GM10266 (cell line): Measurements from ENCODE around the gene TPPP3.

Experiments used
- DNase-seq: peaks from one replicate; pipeline ENCODE4 v3.0.0; 2012; ENCODE audit errors: extremely low spot score
- TF ChIP-seq, protein P1 (sequence below): IDR thresholded peaks from 2 replicates; pipeline ENCODE4 v1.5.1; 2012; ENCODE audit warnings: mild to moderate bottlenecking, low read depth; ENCODE audit not compliant: control insufficient read depth, insufficient read depth; ENCODE audit errors: missing control alignments

TPPP3 gene

DNA sequence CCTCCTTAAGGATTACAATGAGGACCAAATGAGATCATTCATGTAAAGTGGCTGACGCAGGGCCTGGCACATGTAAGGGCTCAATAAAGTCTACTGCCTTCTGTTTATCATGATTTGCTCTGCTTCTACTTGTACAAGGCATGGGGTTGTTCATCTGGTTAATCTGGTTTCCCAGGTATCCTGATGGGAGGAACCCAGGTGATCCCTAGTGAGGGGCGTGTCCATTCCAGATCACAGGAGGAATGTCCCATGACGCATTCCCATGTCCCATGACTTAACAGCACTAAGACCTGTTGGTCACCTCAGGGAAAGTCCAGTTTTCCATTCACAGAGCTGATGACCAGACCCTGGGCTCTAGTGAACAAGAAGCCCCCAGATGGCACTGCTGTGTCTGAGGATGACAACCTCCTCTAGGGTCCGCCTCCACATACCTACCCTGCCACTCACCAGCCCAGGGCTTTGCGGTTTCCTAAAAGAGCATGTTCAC, 11.5 kb upstream of the TPPP3 start:
- TF ChIP-seq, protein P1, sequence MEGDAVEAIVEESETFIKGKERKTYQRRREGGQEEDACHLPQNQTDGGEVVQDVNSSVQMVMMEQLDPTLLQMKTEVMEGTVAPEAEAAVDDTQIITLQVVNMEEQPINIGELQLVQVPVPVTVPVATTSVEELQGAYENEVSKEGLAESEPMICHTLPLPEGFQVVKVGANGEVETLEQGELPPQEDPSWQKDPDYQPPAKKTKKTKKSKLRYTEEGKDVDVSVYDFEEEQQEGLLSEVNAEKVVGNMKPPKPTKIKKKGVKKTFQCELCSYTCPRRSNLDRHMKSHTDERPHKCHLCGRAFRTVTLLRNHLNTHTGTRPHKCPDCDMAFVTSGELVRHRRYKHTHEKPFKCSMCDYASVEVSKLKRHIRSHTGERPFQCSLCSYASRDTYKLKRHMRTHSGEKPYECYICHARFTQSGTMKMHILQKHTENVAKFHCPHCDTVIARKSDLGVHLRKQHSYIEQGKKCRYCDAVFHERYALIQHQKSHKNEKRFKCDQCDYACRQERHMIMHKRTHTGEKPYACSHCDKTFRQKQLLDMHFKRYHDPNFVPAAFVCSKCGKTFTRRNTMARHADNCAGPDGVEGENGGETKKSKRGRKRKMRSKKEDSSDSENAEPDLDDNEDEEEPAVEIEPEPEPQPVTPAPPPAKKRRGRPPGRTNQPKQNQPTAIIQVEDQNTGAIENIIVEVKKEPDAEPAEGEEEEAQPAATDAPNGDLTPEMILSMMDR: no peak
- DNase-seq: no peak

DNA sequence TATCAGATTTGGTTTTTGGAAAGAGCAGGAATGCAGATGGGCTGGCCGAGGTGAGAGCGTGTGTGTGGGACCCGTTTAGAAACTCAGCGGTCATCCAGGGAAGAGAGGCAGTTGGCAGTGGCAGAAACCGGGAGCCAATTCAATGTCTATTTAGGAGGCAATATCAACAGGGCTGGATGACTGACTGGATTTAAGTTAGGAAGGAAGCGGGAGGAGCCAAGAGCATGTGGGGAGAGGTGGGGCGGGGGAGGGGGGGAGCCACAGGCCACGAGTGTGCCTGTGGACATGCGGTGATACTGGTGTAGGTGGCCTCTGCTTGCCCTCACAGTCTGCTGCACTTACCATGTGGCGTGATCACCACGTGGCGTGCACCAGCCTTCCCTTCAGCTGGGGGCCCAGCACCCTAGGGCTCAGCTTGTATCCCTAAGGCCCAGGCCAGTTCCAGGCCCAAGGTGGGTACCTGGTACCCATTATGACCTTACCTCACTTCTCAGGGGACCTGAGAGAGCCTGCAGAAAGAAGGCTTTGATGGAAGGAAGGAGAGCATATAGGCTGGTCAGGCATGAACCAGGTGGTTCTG, 10.8 kb upstream of the TPPP3 start:
- TF ChIP-seq, protein P1: no peak

DNA sequence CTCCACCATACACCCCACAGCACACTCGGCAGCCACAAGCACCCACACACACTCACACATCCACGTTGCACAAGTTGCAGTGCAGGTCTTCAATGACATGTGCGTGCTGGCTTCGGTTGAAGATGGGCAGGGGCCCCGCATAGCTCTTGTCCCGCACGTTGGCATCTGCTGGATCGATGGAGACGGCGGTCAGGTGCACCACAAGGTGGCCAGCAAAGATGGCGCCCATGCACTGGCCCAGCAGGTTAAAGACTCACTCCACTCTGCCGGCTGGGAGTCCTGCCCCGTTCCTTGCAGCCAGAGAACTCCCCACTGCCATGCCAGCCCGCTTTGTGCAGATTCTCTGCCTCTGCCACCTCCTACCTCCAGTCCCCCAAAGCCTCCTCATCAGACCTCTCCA, 7.6 kb upstream of the TPPP3 start:
- DNase-seq: no peak
- TF ChIP-seq, protein P1: no peak

More for the DNA sequence above, 10.8 kb upstream of the TPPP3 start:
- DNase-seq: no peak

DNA sequence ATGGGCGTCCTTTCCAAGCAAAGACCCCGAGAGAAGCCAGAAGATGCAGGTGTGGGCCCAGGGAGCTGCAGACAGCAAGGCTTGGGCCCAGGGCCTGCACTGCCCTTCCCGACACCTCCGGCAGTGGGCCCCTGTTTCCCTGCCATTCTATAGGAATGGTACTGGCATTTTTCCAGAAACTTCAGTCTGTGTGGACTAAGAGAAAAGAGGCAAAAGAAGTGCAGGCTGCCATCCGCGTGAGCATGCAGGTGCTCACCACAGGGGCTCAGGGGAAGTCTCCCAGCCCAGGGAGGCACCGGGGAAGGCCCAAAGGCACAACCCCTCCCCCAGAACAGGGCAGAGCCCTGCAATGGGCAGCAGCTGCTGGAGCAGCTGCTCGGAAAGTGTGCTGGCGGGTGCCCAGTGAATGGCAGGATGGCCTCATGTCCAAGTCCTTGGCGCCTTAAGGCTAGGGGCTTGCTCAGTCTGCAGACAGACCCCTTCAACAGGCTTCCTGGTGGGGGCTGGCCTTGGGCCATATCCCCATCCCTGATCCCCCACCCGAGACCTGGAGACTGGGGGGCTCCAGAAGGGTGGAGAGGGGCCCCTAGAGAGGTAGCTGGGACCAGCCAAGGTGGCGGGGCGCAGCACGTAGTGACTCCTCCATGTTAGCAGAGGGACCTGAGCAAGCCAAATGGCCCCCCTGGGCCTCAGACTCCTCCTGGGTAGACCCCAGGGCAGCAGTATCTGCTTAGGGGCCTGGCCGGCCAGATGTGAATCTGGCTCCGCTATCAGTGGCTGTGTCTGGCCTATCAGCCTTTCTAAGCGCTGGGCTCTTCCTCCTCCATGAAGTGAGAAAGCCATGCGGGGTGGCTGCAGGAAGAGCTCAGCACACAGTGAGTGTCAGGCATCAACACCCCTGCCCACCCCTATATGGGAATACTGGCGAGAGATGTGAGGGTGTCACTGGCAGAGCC, 6.7 kb upstream of the TPPP3 start:
- no peak for DNase-seq
- TF ChIP-seq, protein P1: no peak

DNA sequence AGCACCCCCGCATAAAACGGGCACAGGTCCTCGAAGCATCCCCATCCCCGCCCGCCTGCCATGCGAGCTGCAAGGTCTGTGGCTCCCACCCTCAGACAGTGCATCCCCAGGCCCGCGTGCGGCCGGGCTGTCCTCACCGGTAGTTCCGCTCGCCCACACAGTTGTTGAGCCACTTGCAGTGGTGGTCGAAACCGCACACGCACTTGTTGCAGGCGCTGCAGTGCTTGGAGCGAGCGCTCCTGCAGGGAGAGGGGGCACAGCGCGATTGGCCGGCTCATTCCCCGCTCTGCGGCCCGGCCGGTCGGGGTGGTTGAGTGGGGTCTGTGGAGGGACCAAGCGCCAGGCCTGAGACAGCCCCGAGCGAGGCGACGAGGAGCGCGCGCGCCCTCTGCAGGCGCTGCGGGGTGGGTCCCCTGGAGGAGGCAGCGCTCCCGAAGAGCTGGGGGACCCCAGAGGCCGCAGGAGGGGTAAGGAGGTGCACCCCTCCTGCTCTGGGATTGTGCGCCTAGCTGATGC, 6.0 kb upstream of the TPPP3 start:
- peak; percentile 85 for DNase-seq
- TF ChIP-seq, protein P1: peak; percentile 82

DNA sequence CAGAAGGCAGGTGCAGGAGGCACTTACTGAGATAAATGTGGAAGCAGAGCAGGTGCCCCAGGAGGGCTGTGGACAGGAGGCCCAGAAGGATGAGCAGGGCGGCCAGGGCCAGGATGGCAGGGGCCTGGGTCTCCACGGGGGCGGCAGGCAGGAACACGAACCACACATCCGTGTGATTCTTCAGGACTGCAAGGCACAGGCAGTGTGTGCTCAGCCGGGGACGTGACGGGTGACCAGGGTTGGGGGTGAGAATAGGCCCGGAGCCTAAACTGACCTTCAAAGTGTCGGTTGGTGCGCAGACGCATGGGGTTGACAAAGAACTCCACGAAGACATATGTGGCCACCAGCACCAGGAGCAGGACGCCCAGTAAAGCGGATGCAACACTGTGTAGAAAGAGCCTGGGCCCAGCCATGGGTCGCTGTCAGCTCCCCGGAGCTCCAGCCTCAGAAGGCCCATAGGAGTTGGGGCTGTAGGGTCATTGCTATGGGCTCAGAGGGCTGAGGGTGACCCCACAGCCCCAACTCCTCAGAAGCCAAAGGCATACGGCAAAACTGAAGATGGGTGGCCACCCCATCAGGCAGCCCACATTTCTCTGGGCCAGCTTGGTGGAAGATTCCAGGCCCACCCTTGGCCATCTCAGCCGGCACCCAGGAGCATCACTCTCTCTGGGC, 5.4 kb upstream of the TPPP3 start:
- TF ChIP-seq, protein P1: no peak
- DNase-seq: no peak
